Ovary (tissue), 3 donors: ENCODE measurements around the gene RALGPS1.

ENCODE experiments used
- CTCF ChIP-seq, 3 donors: fragments of 450-650 bp in 2 of 3; fragments of 200-600 bp in 1 of 3; IDR thresholded peaks; one replicate each; pipeline versions ENCODE4 v1.5.1 to v1.8.0; 2016 to 2022; ENCODE audit warnings: antibody characterized with exemption in 3 of 3, mild to moderate bottlenecking in 1 of 3
- EP300 ChIP-seq: sonication (generic); formaldehyde crosslinking; IDR thresholded peaks from one replicate; pipeline ENCODE4 v1.6.1; 2017; ENCODE audit warnings: antibody characterized with exemption
- POLR2A ChIP-seq: fragments of 450-650 bp; IDR thresholded peaks from one replicate; pipeline ENCODE4 v1.6.1; 2017; ENCODE audit warnings: antibody characterized with exemption, mild to moderate bottlenecking, moderate library complexity
- donor health status: DM: no; HTN: no; CAD: no.

GRCh38 chr9:127158786-127159324, 244.3 kb downstream of the RALGPS1 start:
- TF ChIP-seq POLR2A (no peak), CTCF (IDR thresholded peaks at IDR 0.05) (no peak), EP300 (no peak)
